ENCODE data around the gene GPR183. TPM values are rescaled to one million over a fixed set of nuclear protein-coding genes. Genes with fewer than 3 reads are reported as not detected.

GPR183 gene
- total RNA-seq, 4 donors from 2014 or later = 11.9 to 32.1 (median 22.3) TPM

DNA sequence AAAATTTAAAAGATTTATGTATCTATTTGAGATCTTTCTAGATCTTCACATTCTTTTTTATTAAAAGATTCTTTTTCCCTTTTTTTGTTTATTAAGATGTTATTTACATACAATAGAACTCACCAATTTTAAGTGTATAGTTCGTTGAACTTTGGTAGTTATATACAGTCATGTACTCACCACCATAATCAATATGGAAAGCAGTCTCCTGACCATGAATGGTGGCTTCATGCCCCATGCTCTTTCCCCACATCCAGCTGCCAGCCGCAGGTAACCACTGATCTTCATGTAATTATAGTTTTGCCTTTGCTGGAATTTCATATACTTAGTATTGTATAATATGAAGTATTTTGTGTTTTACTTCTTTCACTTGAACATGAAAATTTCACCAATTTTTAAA, 20.6 kb upstream of the GPR183 start:
- Histone ChIP-seq H3K27me3 (no peaks in the 10 kb centered on the region), H3K9me3 (no peaks in the 10 kb centered on the region), H3K4me1 (peaks cover 0 to 6% (median 2%) of the 10 kb centered on the region in 4 donors), H3K4me3 (no peak overlapping the region), H3K36me3 (peaks cover 0 to 22% (median 10%) of the 10 kb centered on the region in 4 donors), H3K27ac (replicated peaks in 1 of 4) (no peak overlapping the region)
- no peak for TF ChIP-seq POLR2AphosphoS5 (IDR thresholded peaks at IDR 0.05)
- TF ChIP-seq, protein P1, sequence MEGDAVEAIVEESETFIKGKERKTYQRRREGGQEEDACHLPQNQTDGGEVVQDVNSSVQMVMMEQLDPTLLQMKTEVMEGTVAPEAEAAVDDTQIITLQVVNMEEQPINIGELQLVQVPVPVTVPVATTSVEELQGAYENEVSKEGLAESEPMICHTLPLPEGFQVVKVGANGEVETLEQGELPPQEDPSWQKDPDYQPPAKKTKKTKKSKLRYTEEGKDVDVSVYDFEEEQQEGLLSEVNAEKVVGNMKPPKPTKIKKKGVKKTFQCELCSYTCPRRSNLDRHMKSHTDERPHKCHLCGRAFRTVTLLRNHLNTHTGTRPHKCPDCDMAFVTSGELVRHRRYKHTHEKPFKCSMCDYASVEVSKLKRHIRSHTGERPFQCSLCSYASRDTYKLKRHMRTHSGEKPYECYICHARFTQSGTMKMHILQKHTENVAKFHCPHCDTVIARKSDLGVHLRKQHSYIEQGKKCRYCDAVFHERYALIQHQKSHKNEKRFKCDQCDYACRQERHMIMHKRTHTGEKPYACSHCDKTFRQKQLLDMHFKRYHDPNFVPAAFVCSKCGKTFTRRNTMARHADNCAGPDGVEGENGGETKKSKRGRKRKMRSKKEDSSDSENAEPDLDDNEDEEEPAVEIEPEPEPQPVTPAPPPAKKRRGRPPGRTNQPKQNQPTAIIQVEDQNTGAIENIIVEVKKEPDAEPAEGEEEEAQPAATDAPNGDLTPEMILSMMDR (IDR thresholded peaks at IDR 0.05) = no peak
- 96% methylated on average over 2 of the region's 2 CpGs for WGBS
- no peak for DNase-seq (ENCODE audit: extremely low spot score)
- intact Hi-C loops (cut with DNase I) = no loop called here

DNA sequence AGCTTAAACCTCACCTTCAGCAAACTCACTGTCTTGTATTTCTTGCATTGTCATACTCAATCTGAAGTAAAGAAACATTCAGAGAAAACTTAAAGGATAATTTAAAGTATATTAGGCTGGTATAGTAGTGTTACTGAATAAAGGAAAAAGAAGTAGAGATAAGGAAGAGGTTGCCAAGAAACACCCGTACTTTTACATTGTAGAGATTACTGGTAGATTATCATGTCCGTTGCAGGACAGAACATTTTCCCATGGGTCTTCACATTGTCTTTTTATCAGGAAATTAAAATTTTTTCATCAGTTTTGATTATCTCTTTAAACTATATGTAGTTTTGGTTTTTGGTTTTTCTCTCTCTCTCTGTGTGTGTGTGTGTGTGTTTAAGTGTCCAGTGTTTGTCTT, 19.9 kb upstream of the GPR183 start:
- Histone ChIP-seq H3K9me3 (no peaks in the 10 kb centered on the region), H3K36me3 (peaks cover 0 to 22% (median 10%) of the 10 kb centered on the region in 4 donors), H3K4me3 (no peak overlapping the region), H3K27ac (replicated peaks in 1 of 4) (no peak overlapping the region), H3K27me3 (no peaks in the 10 kb centered on the region), H3K4me1 (peaks cover 0 to 12% (median 8%) of the 10 kb centered on the region in 4 donors)
- intact Hi-C loops (cut with DNase I) = no loop called here
- 88% methylated on average over 2 of the region's 2 CpGs for WGBS
- no peak for DNase-seq (ENCODE audit: extremely low spot score)
- TF ChIP-seq POLR2AphosphoS5 (IDR thresholded peaks at IDR 0.05) = no peak
- no peak for TF ChIP-seq EP300 (IDR thresholded peaks at IDR 0.05)
- TF ChIP-seq, protein P1 (IDR thresholded peaks at IDR 0.05) = no peak
- no peak for TF ChIP-seq POLR2A (IDR thresholded peaks at IDR 0.05; ENCODE audit: low read depth)

DNA sequence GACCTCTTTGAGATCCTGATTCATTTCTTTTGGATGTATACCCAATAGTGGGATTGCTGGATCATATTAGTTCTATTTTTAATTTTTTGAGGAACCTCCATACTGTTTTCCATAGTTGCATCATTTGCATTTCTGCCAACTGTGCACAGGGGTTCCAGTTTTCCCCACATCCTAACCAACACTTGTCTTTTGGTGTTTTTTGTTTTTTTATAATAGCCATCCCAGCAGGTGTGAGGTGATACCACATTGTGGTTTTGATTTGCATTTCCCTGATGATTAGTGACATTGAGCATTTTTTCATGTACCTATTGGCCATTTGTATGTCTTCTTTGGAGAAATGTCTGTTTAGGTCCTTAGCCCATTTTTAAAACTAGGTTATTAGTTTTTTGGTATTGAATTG, 18.8 kb upstream of the GPR183 start:
- DNase-seq (ENCODE audit: extremely low spot score) = no peak
- no peak for TF ChIP-seq EP300 (IDR thresholded peaks at IDR 0.05)
- TF ChIP-seq POLR2A (IDR thresholded peaks at IDR 0.05; ENCODE audit: low read depth) = no peak
- no peak for TF ChIP-seq POLR2AphosphoS5 (IDR thresholded peaks at IDR 0.05)
- TF ChIP-seq, protein P1 (IDR thresholded peaks at IDR 0.05) = no peak
- Histone ChIP-seq H3K27me3 (no peaks in the 10 kb centered on the region), H3K36me3 (peaks cover 0 to 22% (median 9%) of the 10 kb centered on the region in 4 donors), H3K27ac (replicated peaks in 1 of 4) (no peak overlapping the region), H3K4me1 (peaks cover 3 to 22% (median 20%) of the 10 kb centered on the region in 4 donors), H3K4me3 (no peak overlapping the region), H3K9me3 (no peaks in the 10 kb centered on the region)
- intact Hi-C loops (cut with DNase I) = no loop called here

DNA sequence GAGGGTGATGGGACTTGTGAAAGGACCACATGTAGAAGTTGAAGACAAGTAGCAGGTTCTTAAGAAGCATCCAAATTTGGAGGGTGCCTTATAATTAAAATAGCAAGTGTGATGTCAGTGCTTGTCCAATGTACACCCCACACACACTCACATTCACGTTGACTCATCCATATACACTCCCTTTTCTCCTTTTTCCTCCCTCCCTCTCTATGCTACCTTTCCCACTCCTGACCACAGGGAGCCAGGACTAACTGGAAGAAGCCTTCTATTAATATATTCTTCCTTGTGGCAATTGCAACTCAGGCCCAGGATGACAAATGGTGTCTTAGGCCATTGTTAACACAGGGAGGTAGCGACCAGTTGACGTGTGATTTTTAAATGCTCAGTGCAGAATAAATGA, 16.3 kb upstream of the GPR183 start:
- no peaks in the 10 kb centered on the region for H3K27me3 ChIP-seq
- H3K36me3 ChIP-seq = peaks cover 0 to 21% (median 9%) of the 10 kb centered on the region in 4 donors
- no peak overlapping the region for H3K27ac ChIP-seq (replicated peaks in 1 of 4)
- no peaks in the 10 kb centered on the region for H3K9me3 ChIP-seq
- 62% methylated on average over 3 of the region's 3 CpGs for WGBS
- intact Hi-C loops (cut with DNase I) = loop anchor here (5.0 kb wide), 1 partner anchor 41 kb away; no protein-coding TSS in a partner anchor
- TF ChIP-seq EP300 (IDR thresholded peaks at IDR 0.05) = no peak
- TF ChIP-seq, protein P1 (IDR thresholded peaks at IDR 0.05) = no peak
- no peak for TF ChIP-seq POLR2AphosphoS5 (IDR thresholded peaks at IDR 0.05)
- no peak for TF ChIP-seq POLR2A (IDR thresholded peaks at IDR 0.05; ENCODE audit: low read depth)
- DNase-seq (ENCODE audit: extremely low spot score) = no peak
- H3K4me1 ChIP-seq = peaks cover 11 to 40% (median 35%) of the 10 kb centered on the region in 4 donors
- H3K4me3 ChIP-seq = no peak overlapping the region
